ENCODE results near the gene ANAPC10.
"Not testable (repeated sequence)": the region's sequence is repeated elsewhere in the genome, so short reads cannot be mapped to it uniquely, and the experiment has no call there.

ANAPC10 gene

GRCh38 chr4:145097821-145098674 is at the start of gene ANAPC10, which contains the start of gene ABCE1:
TSS of gene ANAPC10 (minus strand) at chr4:145098196. CDS start at chr4:145096099, 2,097 bp downstream.
TSS of gene ABCE1 (plus strand) at chr4:145098311. CDS start at chr4:145104413, 6,102 bp downstream.
- peak; percentile 93 for DNase-seq (ENCODE audit: low spot score)

GRCh38 chr4:145136219-145136618 is 38.2 kb upstream of the ANAPC10 start:
- not testable (repeated sequence) for DNase-seq (ENCODE audit: low spot score)

- DNase-seq (ENCODE audit: low spot score): no peak
Measured at GRCh38 chr4:145132511-145133098, 34.6 kb upstream of the ANAPC10 start.

GRCh38 chr4:145131848-145132247 is 33.9 kb upstream of the ANAPC10 start:
- no peak for DNase-seq (ENCODE audit: low spot score)

GRCh38 chr4:145130788-145131399 is 32.9 kb upstream of the ANAPC10 start:
- DNase-seq (ENCODE audit: low spot score): no peak

- DNase-seq (ENCODE audit: low spot score): no peak
Measured at GRCh38 chr4:145130130-145130529, 32.1 kb upstream of the ANAPC10 start.

- no peak for DNase-seq (ENCODE audit: low spot score)
Measured at GRCh38 chr4:145125396-145125795, 27.4 kb upstream of the ANAPC10 start.

GRCh38 chr4:145108128-145108527 is 10.1 kb upstream of the ANAPC10 start:
- DNase-seq (ENCODE audit: low spot score): no peak

- DNase-seq (ENCODE audit: low spot score): no peak
Measured at GRCh38 chr4:145107126-145107525, 9.1 kb upstream of the ANAPC10 start.

GRCh38 chr4:145103496-145103895 is 5.5 kb upstream of the ANAPC10 start:
- no peak for DNase-seq (ENCODE audit: low spot score)

GRCh38 chr4:145102619-145103018 is 4.6 kb upstream of the ANAPC10 start:
- DNase-seq (ENCODE audit: low spot score): no peak

GRCh38 chr4:145101091-145101490 is 3.1 kb upstream of the ANAPC10 start:
- DNase-seq (ENCODE audit: low spot score): no peak

- DNase-seq (ENCODE audit: low spot score): no peak
Measured at GRCh38 chr4:145099653-145100052, 1.7 kb upstream of the ANAPC10 start.

GRCh38 chr4:145098675-145099037 is 660 bp upstream of the ANAPC10 start:
- DNase-seq (ENCODE audit: low spot score): peak; percentile 31

GRCh38 chr4:145097331-145097820 is 620 bp downstream of the ANAPC10 start:
- no peak for DNase-seq (ENCODE audit: low spot score)

GRCh38 chr4:145093638-145094037 is 4.4 kb downstream of the ANAPC10 start:
- DNase-seq (ENCODE audit: low spot score): no peak

- no peak for DNase-seq (ENCODE audit: low spot score)
Measured at GRCh38 chr4:145090380-145090779, 7.6 kb downstream of the ANAPC10 start.

- DNase-seq (ENCODE audit: low spot score): no peak
Measured at GRCh38 chr4:145083891-145084605, 13.9 kb downstream of the ANAPC10 start.

GRCh38 chr4:145081756-145082155 is 16.2 kb downstream of the ANAPC10 start:
- DNase-seq (ENCODE audit: low spot score): no peak

- no peak for DNase-seq (ENCODE audit: low spot score)
Measured at GRCh38 chr4:145076469-145076855, 21.5 kb downstream of the ANAPC10 start.

GRCh38 chr4:145075742-145076468 is 22.1 kb downstream of the ANAPC10 start:
- no peak for DNase-seq (ENCODE audit: low spot score)
